Testis (tissue), 2 donors: ENCODE data around the gene RABGAP1L.

Experiments used
- POLR2A ChIP-seq: fragments of 450-650 bp; IDR thresholded peaks from one replicate; pipeline ENCODE4 v1.6.1; 2017; ENCODE audit warnings: antibody characterized with exemption, mild to moderate bottlenecking, moderate library complexity
- TF ChIP-seq, protein P1 (sequence below), 3 experiments: fragments of 450-650 bp in 2 of 3; fragments of 200-600 bp in 1 of 3; sonication (generic) in 1 of 3; IDR thresholded peaks; one replicate each; pipeline ENCODE4 v1.5.1; 2016 to 2019; ENCODE audit warnings: antibody characterized with exemption in 3 of 3, mild to moderate bottlenecking in 2 of 3, moderate library complexity in 1 of 3

DNA sequence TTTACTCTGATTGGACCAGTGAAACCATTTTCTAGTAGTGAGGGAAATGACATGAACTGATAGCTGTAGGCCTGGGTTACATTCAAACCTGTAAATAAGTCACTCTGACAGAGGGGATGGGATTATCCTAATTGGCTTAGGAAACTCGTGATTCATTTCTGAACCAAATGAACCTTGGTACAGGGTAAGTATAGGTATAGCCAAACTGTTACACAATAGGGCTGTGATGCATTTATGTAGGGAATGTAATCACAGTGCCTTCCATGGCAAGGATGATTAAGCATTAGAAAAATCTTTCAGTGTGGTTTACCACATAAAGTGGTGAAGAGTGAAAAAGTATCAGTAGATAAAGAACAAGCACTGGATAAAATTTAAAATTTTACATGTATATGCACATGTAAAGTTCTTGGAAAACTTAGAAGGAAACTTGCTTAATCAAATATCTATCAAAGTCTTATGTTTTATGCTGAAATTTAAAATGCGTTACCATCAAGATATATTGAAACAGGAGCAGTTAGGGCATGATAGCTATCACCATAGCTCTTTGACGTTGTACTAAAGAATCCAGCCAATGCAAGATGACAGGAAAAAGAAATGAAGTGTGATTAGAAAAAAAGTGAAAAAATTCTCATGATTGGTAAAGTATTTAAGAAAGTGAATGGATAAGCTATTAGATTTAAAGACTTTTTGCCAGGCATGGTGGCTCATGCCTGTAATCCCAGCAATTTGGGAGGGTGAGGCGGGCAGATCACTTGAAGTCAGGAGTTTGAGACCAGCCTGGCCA, 63.0 kb downstream of the RABGAP1L start:
- no peak for TF ChIP-seq POLR2A
- TF ChIP-seq, protein P1, sequence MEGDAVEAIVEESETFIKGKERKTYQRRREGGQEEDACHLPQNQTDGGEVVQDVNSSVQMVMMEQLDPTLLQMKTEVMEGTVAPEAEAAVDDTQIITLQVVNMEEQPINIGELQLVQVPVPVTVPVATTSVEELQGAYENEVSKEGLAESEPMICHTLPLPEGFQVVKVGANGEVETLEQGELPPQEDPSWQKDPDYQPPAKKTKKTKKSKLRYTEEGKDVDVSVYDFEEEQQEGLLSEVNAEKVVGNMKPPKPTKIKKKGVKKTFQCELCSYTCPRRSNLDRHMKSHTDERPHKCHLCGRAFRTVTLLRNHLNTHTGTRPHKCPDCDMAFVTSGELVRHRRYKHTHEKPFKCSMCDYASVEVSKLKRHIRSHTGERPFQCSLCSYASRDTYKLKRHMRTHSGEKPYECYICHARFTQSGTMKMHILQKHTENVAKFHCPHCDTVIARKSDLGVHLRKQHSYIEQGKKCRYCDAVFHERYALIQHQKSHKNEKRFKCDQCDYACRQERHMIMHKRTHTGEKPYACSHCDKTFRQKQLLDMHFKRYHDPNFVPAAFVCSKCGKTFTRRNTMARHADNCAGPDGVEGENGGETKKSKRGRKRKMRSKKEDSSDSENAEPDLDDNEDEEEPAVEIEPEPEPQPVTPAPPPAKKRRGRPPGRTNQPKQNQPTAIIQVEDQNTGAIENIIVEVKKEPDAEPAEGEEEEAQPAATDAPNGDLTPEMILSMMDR (IDR thresholded peaks at IDR 0.05) = no peak
